Nephron progenitor cell (in vitro differentiated cells): ENCODE measurements around the gene DPPA5.

Experiments
- DNase-seq: peaks from one replicate; pipeline ENCODE4 v3.0.0; 2021
- H3K27ac Mint-ChIP-seq: 2 replicates; pipeline ENCODE4 v1.8.0; 2021; ENCODE audit warnings: mild to moderate bottlenecking, moderate library complexity, mixed read lengths
- H3K27me3 Mint-ChIP-seq: 2 replicates; pipeline ENCODE4 v1.8.0; 2021; ENCODE audit warnings: mild to moderate bottlenecking, low read depth, mixed read lengths; ENCODE audit not compliant: poor library complexity
- H3K36me3 Mint-ChIP-seq: 2 replicates; pipeline ENCODE4 v1.8.0; 2021; ENCODE audit warnings: low read depth, mixed read lengths
- H3K4me1 Mint-ChIP-seq: 2 replicates; pipeline ENCODE4 v1.8.0; 2021; ENCODE audit warnings: mixed read lengths
- H3K4me3 Mint-ChIP-seq: 2 replicates; pipeline ENCODE4 v1.8.0; 2021; ENCODE audit warnings: mild to moderate bottlenecking, moderate library complexity, mixed read lengths
- H3K9me3 Mint-ChIP-seq: 2 replicates; pipeline ENCODE4 v1.8.0; 2021; ENCODE audit warnings: mild to moderate bottlenecking, moderate library complexity, mixed read lengths
- CTCF ChIP-seq: fragments of 200-600 bp; sonication (generic); IDR thresholded peaks from 2 replicates; pipeline ENCODE4 v1.5.0; 2021; ENCODE audit warnings: antibody characterized with exemption

The DPPA5 gene

GRCh38 chr6:73341335-73341734, 12.7 kb downstream of the DPPA5 start:
- no peak overlapping the region for H3K27ac Mint-ChIP-seq
- no peak overlapping the region for H3K4me3 Mint-ChIP-seq
- no peaks in the 10 kb centered on the region for H3K9me3 Mint-ChIP-seq
- peaks cover 11% of the 10 kb centered on the region for H3K27me3 Mint-ChIP-seq
- no peaks in the 10 kb centered on the region for H3K36me3 Mint-ChIP-seq
- no peaks in the 10 kb centered on the region for H3K4me1 Mint-ChIP-seq
- no peak for DNase-seq
- TF ChIP-seq CTCF, result no peak

GRCh38 chr6:73340048-73340447, 14.0 kb downstream of the DPPA5 start:
- Mint-ChIP-seq H3K27ac (no peak overlapping the region), H3K4me1 (no peaks in the 10 kb centered on the region), H3K4me3 (no peak overlapping the region), H3K36me3 (no peaks in the 10 kb centered on the region), H3K9me3 (no peaks in the 10 kb centered on the region), H3K27me3 (peaks cover 11% of the 10 kb centered on the region)
- DNase-seq, result no peak
- no peak for TF ChIP-seq CTCF

- no peak for TF ChIP-seq CTCF
- Mint-ChIP-seq H3K4me1 (no peaks in the 10 kb centered on the region), H3K27ac (no peak overlapping the region), H3K27me3 (peaks cover 10% of the 10 kb centered on the region), H3K36me3 (no peaks in the 10 kb centered on the region), H3K4me3 (no peak overlapping the region), H3K9me3 (no peaks in the 10 kb centered on the region)
- DNase-seq, result no peak
Measured at GRCh38 chr6:73339340-73339739, 14.7 kb downstream of the DPPA5 start.

GRCh38 chr6:73329201-73329600, 24.9 kb downstream of the DPPA5 start:
- no peak overlapping the region for H3K4me3 Mint-ChIP-seq
- H3K36me3 Mint-ChIP-seq, result no peaks in the 10 kb centered on the region
- peaks cover 6% of the 10 kb centered on the region for H3K4me1 Mint-ChIP-seq
- no peak overlapping the region for H3K27ac Mint-ChIP-seq
- H3K27me3 Mint-ChIP-seq, result peaks cover 3% of the 10 kb centered on the region
- TF ChIP-seq CTCF, result no peak
- DNase-seq, result no peak
- no peaks in the 10 kb centered on the region for H3K9me3 Mint-ChIP-seq

GRCh38 chr6:73328790-73329189, 25.3 kb downstream of the DPPA5 start:
- H3K4me1 Mint-ChIP-seq, result peaks cover 6% of the 10 kb centered on the region
- no peak for TF ChIP-seq CTCF
- H3K36me3 Mint-ChIP-seq, result no peaks in the 10 kb centered on the region
- H3K27ac Mint-ChIP-seq, result no peak overlapping the region
- no peaks in the 10 kb centered on the region for H3K9me3 Mint-ChIP-seq
- H3K4me3 Mint-ChIP-seq, result no peak overlapping the region
- peaks cover 3% of the 10 kb centered on the region for H3K27me3 Mint-ChIP-seq
- no peak for DNase-seq

- H3K4me1 Mint-ChIP-seq, result peaks cover 6% of the 10 kb centered on the region
- H3K27ac Mint-ChIP-seq, result no peak overlapping the region
- H3K36me3 Mint-ChIP-seq, result no peaks in the 10 kb centered on the region
- TF ChIP-seq CTCF, result no peak
- DNase-seq, result no peak
- no peak overlapping the region for H3K4me3 Mint-ChIP-seq
- H3K9me3 Mint-ChIP-seq, result peaks cover 4% of the 10 kb centered on the region
- no peaks in the 10 kb centered on the region for H3K27me3 Mint-ChIP-seq
Measured at GRCh38 chr6:73325656-73326055, 28.4 kb downstream of the DPPA5 start.
